ENCODE results near the gene CARMIL3.

The CARMIL3 gene

GRCh38 chr14:24064091-24064795 is 12.4 kb downstream of the CARMIL3 start:
- in situ Hi-C loops (cut with MboI; ENCODE audit: low sequenced_read_pairs, unreplicated experiment), result no loop called here
- DNase-seq (ENCODE audit: low spot score), result no peak
- no peak for TF ChIP-seq CTCF (IDR thresholded peaks at IDR 0.05; ENCODE audit: borderline replicate concordance, control extremely low read depth, extremely low read depth, insufficient read depth, missing control alignments)

GRCh38 chr14:24064856-24065255 is 13.0 kb downstream of the CARMIL3 start:
- TF ChIP-seq CTCF (IDR thresholded peaks at IDR 0.05; ENCODE audit: borderline replicate concordance, control extremely low read depth, extremely low read depth, insufficient read depth, missing control alignments), result no peak
- DNase-seq (ENCODE audit: low spot score), result no peak
- in situ Hi-C loops (cut with MboI; ENCODE audit: low sequenced_read_pairs, unreplicated experiment), result no loop called here

GRCh38 chr14:24065408-24065807 is 13.6 kb downstream of the CARMIL3 start:
- in situ Hi-C loops (cut with MboI; ENCODE audit: low sequenced_read_pairs, unreplicated experiment), result no loop called here
- no peak for DNase-seq (ENCODE audit: low spot score)
- TF ChIP-seq CTCF (IDR thresholded peaks at IDR 0.05; ENCODE audit: borderline replicate concordance, control extremely low read depth, extremely low read depth, insufficient read depth, missing control alignments), result no peak

GRCh38 chr14:24066496-24067132 is 14.8 kb downstream of the CARMIL3 start:
- no peak for DNase-seq (ENCODE audit: low spot score)
- TF ChIP-seq CTCF (IDR thresholded peaks at IDR 0.05; ENCODE audit: borderline replicate concordance, control extremely low read depth, extremely low read depth, insufficient read depth, missing control alignments), result no peak
- in situ Hi-C loops (cut with MboI; ENCODE audit: low sequenced_read_pairs, unreplicated experiment), result no loop called here

GRCh38 chr14:24067133-24068082 is 15.6 kb downstream of the CARMIL3 start:
- in situ Hi-C loops (cut with MboI; ENCODE audit: low sequenced_read_pairs, unreplicated experiment), result no loop called here
- TF ChIP-seq CTCF (IDR thresholded peaks at IDR 0.05; ENCODE audit: borderline replicate concordance, control extremely low read depth, extremely low read depth, insufficient read depth, missing control alignments), result no peak
- DNase-seq (ENCODE audit: low spot score), result no peak

GRCh38 chr14:24068711-24069410 is 17.1 kb downstream of the CARMIL3 start:
- TF ChIP-seq CTCF (IDR thresholded peaks at IDR 0.05; ENCODE audit: borderline replicate concordance, control extremely low read depth, extremely low read depth, insufficient read depth, missing control alignments), result no peak
- DNase-seq (ENCODE audit: low spot score), result no peak
- in situ Hi-C loops (cut with MboI; ENCODE audit: low sequenced_read_pairs, unreplicated experiment), result no loop called here

All from GM13976 (cell line).